GM18520 (cell line): ENCODE results near the gene OSBP2.

Experiments
- ATAC-seq: cut with Tn5 transposase; IDR thresholded peaks from one replicate; pipeline ENCODE4 v1.9.1; 2021; ENCODE audit not compliant: unreplicated experiment

OSBP2 gene

DNA sequence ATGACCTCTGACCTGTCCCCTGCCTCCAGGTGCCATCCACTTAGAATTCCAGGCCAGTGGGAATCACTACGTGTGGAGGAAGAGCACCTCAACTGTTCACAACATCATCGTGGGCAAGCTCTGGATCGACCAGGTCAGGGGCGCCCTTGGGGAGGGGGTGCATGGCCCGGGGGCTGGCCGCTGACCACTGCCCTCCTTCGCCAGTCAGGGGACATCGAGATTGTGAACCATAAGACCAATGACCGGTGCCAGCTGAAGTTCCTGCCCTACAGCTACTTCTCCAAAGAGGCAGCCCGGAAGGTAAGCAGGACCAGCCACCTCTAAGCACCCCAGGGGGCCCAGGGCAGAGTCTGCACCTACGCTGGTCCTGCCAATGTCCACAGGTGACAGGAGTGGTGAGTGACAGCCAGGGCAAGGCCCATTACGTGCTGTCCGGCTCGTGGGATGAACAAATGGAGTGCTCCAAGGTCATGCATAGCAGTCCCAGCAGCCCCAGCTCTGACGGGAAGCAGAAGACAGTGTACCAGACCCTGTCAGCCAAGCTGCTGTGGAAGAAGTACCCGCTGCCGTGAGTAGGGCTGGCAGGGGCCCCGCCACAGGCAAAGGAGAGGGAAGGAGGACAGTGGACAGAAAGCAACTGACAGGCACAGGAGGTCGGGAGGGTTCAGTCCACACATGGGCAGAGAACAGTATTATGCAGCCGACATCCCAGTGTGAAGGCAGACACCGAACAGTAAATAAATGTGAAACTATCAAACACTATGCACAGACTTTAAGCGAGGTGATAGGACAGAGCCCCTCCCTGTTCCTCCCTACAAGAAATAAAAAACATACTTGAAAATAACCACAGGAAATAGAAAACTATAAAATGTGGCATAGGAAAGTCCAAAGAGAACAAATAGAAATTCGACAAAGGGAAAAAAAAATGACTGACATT, 199.0 kb downstream of the OSBP2 start:
- ATAC-seq, result no peak

DNA sequence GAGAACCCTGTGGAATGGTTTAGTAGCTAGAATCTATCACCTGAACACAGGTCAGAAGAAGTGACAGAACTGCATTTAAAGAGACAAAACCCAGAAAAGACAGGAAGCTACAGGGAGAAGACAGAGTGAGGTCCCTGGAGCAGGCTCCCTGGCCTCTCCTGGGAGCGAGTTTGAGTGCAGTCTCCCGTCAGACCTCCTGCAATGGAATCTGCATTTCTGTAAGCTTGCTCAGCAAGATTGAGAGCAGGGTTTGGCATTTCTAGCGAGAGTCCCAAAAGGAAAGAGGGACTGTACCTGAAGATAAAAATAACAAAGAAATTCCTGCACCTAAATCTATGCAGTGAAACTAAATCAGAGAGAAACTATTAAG, 199.7 kb downstream of the OSBP2 start:
- no peak for ATAC-seq

DNA sequence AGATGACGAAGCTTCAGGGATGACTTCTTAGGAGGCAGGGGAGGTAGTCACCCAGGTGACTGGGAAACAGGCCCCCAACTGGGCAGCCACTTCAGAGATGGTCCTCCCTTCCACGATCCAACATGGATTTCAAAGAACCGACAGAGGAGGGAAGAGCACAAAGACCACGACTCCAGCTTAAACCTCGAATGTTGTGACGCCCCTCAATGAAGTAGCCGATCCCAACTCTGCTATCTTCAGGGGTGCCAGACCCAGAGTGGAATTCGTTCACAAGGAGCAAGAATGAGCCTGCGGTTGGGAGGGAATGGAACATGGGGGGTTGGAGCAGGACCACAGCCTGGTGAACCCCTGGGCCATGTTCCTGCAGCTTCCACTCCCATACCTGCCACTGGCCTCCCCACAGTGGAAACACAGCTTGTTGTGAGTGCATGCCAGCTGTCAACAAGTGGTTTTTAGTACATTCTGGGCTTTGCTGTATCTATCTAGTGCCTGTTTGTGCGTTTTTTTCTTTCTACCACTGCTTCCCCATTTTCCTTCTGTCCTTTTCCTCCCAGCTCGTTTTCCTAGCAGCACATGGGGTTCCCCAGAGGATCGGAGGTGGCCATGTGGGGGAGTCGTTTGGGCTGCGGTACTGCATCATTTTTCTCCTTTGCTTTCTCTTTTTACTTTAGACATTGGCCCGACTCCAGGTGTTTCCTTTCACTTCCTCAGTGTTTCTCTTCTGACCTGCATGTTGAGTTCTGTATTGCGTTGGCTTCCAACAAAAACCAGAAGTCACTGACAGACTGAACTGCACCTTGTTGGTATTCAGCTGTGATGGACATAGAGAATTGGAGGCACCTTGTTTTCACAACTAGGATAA, 208.1 kb downstream of the OSBP2 start:
- ATAC-seq, result no peak

DNA sequence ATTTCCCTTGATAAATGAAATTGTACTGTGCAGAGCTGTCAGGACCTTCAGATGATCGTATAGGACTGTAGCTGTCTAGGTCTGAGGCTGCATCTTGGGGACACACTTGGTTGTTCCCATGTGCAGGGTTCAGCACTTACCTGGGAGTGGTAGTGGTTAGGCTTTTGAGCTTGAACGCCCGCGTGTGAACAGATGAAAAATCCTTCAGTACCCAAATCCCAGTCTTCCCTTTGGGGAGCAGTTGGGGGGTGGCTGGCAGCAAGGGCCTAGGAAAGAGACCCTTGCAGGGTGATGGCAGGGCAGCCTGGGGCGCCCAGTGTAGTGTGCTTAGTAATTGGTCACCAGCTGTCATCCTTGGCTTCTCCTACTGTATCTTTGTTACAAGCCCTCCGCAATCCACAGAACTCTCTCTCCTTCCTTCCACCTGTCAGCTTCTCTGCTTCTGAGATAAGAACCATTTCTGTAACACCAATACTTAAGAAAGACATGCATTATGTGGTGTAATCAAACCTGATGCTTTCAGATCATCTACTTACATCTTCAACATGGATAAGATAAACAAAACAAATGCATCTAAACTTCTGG, 209.3 kb downstream of the OSBP2 start:
- no peak for ATAC-seq

DNA sequence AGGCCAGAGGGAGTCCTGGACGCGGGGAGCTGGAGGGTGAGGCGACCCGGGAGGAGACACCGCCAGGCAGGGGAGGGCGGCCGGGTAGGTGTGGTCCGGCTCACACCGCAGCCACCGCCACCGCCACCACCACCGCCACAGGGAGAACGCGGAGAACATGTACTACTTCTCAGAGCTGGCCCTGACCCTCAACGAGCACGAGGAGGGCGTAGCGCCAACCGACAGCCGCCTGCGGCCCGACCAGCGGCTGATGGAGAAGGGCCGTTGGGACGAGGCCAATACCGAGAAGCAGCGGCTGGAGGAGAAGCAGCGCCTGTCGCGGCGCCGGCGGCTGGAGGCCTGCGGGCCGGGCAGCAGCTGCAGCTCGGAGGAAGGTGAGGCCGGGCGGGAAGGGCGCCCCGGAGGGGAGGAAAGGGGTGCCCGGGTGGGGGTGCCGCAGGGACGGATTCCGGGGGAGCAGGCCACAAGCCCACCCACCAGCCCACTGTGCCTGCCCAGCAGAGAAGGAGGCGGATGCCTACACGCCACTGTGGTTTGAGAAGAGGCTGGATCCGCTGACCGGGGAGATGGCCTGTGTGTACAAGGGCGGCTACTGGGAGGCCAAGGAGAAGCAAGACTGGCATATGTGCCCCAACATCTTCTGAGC, 211.1 kb downstream of the OSBP2 start:
- ATAC-seq, result no peak

- ATAC-seq, result no peak
Observed at GRCh38 chr22:30906411-30906810, 211.7 kb downstream of the OSBP2 start.

- no peak for ATAC-seq
Observed at GRCh38 chr22:30906946-30907345, 212.3 kb downstream of the OSBP2 start.

GRCh38 chr22:30908051-30908461, 213.4 kb downstream of the OSBP2 start:
- no peak for ATAC-seq

- ATAC-seq, result no peak
Observed at GRCh38 chr22:30909306-30909705, 214.6 kb downstream of the OSBP2 start.

DNA sequence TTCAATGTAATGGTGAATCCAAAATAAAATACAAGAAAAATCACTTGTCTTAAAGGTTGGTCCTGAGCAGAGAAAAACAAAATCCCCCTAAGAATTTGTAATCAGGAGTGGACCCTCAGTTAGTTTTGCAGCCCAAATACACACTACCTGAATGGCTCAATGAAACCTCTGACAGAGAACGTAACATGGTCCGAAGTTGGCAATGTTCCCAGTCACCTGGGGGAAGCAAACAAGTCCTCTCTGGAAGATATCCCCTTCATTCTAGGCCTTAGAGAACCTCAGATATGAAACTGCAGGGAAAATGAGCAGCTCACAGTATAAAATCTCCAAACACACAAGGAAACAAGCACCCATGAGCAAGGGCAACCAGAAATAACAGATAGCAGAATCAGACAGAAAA, 215.7 kb downstream of the OSBP2 start:
- ATAC-seq, result no peak

- no peak for ATAC-seq
Observed at GRCh38 chr22:30918761-30919160, 224.1 kb downstream of the OSBP2 start.

- no peak for ATAC-seq
Observed at GRCh38 chr22:30919973-30920372, 225.3 kb downstream of the OSBP2 start.

DNA sequence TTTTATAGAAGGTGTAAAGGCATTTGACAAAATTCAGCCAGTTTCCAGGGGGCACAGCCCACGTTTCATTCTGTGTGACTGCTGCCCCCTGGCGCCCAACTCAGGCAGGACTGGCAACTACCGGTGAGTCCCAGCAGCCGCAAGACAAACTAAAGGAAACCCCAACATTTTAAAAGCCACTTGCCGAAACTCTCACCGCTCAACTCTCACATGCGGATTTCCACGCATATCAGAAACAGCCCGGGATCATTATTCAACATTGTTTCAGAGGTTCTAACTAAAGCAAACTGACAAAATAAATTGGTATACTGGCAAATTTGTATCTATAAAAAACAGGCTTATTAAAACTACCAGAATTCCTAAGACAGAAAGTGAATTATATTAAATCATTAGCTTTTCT, 225.7 kb downstream of the OSBP2 start:
- no peak for ATAC-seq

DNA sequence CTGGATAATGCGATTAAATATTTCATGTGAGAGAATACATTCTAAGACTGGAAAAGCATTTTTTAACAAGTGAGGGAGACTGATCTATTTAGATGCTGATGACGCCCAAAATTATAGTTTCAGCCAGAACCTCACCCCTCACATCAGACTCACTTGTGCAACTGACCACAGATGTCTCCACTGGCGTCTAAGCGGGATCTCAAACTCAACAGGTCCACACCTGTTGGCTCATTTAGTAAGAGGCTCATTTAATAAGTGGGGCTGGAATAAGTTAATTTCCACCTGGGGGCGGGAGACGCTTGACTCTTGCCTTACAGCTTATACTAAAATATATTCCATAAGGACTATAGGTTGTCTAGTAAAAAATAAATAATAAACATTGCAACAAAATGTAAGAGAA, 226.4 kb downstream of the OSBP2 start:
- ATAC-seq, result no peak

- ATAC-seq, result peak; percentile 58
Observed at GRCh38 chr22:30922151-30922611, 227.5 kb downstream of the OSBP2 start.

GRCh38 chr22:30923168-30923900, 228.7 kb downstream of the OSBP2 start:
- ATAC-seq, result no peak

- no peak for ATAC-seq
Observed at GRCh38 chr22:30925667-30926066, 231.0 kb downstream of the OSBP2 start.

DNA sequence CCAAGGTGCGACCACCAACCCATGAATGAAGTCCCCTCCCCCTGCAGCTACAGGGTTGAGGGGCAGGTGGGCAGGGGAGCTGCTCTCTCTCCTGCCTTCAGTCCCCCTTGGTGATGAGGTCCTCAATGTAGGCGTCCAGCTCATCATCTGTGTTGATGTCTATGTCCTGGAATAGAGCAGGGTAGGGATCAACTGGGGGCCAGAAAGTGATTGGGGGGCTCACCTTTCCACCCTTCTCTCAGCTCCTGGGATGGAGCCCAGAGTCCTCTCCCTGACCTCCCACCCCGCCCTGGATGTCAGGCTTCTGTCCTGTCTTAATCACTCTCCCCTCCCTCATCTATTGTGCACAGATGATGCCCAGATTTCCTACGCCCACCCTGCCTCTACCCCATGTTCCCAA, 232.0 kb downstream of the OSBP2 start:
- ATAC-seq, result no peak

DNA sequence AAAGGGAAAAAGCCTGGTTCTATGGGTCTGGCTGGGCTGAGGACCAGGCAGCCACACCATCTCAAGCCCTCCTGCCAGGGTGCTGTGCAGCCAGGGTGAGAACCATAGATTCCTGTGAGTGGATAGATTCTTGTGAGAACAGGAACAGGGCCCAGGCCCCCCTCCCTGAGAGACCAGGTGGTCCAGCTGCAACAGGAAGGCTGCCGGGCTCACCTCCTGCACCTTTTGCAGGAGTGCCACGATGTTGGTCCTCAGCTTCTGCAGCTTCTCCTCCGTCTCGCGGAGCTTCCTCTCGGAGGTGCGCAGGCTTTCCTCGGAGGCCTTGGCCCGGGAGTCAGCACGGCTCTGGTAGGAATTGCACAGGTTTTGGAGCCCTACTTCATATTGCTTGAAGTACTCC, 233.1 kb downstream of the OSBP2 start:
- ATAC-seq, result no peak

GRCh38 chr22:30928401-30928800, 233.7 kb downstream of the OSBP2 start:
- no peak for ATAC-seq
